Measurements from ENCODE around the gene FXYD5.

- TF ChIP-seq CTCF (IDR thresholded peaks at IDR 0.05 in 2 of 3, conservative IDR thresholded peaks at IDR 0.05 in 1 of 3; ENCODE audit: borderline replicate concordance in 1 of 3, insufficient read depth in 1 of 3, low read depth in 2 of 3, low read length in 2 of 3) (no peak), MAX (IDR thresholded peaks at IDR 0.05) (no peak), SP1 (IDR thresholded peaks at IDR 0.05; ENCODE audit: low read depth) (no peak), EZH2 (IDR thresholded peaks at IDR 0.05) (no peak), ZFX (IDR thresholded peaks at IDR 0.05) (no peak), POLR2A (IDR thresholded peaks at IDR 0.05; ENCODE audit: borderline replicate concordance, extremely low read depth, insufficient read depth, insufficient read length) (no peak), ATF3 (IDR thresholded peaks at IDR 0.05) (no peak), CEBPB (IDR thresholded peaks at IDR 0.05; ENCODE audit: low read depth) (no peak)
Measured at GRCh38 chr19:35205733-35206323, 51.3 kb downstream of the FXYD5 start.
